Stomach (tissue), 4 donors: ENCODE measurements around the gene ERMARD.

Experiments used
- CTCF ChIP-seq, 7 experiments: fragments of 450-650 bp in 4 of 7; fragments of 200-600 bp in 3 of 7; sonication (generic) in 3 of 7; IDR thresholded peaks; one replicate each; pipeline ENCODE4 v1.5.1; 2016 to 2019; ENCODE audit warnings: antibody characterized with exemption in 7 of 7, control low read depth in 2 of 7, mild to moderate bottlenecking in 1 of 7
- POLR2A ChIP-seq, 4 donors: fragments of 450-650 bp; IDR thresholded peaks; one replicate each; pipeline ENCODE4 v1.6.1; 2016; ENCODE audit warnings: antibody characterized with exemption in 4 of 4, control low read depth in 2 of 4, mild to moderate bottlenecking in 1 of 4, moderate library complexity in 1 of 4
- POLR2AphosphoS5 ChIP-seq, 3 donors: sonication (generic); formaldehyde crosslinking; IDR thresholded peaks; one replicate each; pipeline ENCODE4 v1.6.1; 2016; ENCODE audit warnings: antibody characterized with exemption in 3 of 3

DNA sequence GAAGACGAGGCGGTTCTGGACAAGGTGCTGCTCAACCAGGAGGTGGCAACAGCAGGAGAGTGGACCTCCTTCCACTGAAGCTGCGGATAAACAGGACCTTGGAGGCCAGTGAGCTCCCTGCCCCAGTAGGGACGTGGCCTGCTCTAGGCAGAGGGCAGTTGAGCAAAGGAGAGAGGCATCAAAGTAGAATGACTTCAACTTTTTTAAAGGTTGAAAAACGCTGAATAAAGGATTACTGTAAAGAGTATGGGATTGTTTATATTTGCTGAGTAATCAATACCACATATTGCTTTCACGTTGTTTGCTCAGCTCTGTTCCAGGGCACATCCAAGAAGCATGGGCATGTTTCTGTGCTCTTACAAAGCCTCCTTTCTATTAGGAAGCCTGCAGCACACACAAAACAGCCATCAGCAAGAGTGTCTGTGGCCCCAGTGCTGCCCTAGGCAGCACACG, 48.1 kb downstream of the ERMARD start:
- TF ChIP-seq CTCF (IDR thresholded peaks at IDR 0.05) (no peak), POLR2AphosphoS5 (IDR thresholded peaks at IDR 0.05) (no peak), POLR2A (IDR thresholded peaks at IDR 0.05) (no peak)
